GM19372 (cell line): ENCODE results near the gene FAR2.

Experiments used
- ATAC-seq: cut with Tn5 transposase; IDR thresholded peaks from one replicate; pipeline ENCODE4 v1.9.1; 2021; ENCODE audit warnings: mild to moderate bottlenecking, low read depth, moderate library complexity; ENCODE audit not compliant: unreplicated experiment

The FAR2 gene

DNA sequence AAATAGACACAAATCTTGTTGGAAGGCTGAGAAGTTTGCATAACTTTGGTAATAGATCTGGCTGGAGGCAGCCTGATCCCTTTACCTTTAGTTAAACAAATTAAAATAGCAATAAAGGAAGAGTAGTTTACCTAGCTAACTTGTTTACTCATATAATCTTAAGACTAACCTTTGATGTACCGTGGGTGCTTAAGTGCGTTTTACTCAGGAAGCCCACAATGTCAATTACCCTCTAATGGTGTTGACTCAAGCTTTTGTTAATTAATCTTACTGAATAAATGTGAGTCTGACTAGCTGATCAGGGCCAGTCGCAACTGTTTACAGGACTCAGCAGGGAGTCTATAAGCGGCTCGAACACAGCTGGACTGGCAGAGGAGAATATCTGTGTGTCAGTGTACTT, 51.5 kb downstream of the FAR2 start:
- no peak for ATAC-seq

- ATAC-seq, result no peak
Measured at GRCh38 chr12:29201296-29201695, 52.2 kb downstream of the FAR2 start.

DNA sequence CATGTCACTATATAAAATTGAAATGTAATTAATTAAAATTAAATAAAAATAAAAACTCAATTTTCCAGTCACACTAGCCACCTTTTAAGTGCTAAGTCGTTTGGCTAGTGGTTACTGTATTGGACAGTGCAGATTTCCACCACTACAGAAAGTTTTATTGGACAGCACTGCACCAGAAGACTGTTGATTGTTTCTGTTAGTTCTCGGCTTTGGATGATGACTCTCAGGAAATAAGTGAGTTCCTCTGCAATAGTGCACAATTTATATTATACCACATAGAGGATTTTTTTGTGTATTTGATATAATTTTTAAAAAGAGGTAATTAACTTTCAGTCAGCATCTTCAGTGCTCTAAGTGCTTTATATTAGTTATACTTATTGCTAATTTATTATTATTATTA, 52.7 kb downstream of the FAR2 start:
- ATAC-seq, result no peak

- ATAC-seq, result no peak
Measured at GRCh38 chr12:29204521-29204920, 55.4 kb downstream of the FAR2 start.

DNA sequence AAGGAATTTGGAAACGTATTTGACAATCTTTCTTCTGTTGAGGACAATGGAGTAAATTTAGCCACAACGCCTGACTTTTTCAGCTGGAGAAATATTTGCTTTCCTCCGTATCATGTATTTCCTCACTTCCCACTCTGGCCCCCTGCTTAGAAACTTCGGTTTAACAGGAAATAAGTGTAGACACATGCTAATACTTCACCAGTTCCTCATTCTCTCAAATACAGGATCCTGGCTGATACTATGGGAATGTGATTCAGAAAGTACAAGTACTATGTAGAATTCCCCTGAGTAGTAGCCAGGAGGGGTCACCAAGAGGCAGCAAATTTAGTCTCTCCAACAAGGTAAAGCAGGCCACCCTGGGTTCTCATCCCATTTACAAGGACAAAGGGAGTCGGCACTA, 58.0 kb downstream of the FAR2 start:
- ATAC-seq, result no peak

- ATAC-seq, result no peak
Measured at GRCh38 chr12:29208060-29208459, 59.0 kb downstream of the FAR2 start.

DNA sequence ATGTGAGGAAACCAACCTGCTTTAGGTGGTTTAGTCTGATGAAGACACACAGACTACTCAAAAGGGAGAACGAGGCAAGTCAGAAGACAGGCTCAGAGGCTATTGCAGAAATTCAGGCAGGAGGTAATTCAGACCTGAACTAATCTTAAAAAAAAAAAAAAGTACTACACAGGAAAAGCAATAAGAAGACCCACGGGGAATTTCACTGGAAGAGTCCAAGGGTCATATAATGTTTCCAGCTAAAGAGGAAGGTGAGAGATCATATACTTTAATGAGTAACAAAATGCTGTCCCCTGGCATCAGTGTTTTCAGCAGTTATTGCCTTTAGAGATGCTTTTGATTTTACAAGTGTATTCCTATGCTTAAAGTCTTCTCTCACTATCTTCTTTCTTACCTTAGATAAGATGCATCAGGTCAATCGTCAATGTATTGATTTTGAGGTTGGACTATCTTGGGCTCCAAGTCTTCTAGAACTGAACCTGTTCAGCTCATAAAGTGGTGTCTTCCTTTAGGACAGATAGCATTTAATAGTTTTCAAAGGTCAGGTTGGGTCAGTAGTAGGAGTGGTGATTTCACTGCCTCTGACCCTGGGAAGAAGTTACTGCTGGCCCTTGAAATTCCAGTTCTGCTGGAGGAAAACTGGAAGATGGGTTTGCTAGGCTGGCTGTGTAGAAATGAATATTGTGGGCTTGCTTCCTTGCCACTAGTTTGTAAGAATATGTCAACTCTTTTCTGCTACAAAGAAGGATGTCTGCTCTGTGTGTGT, 60.0 kb downstream of the FAR2 start:
- ATAC-seq, result no peak

GRCh38 chr12:29211696-29212095, 62.6 kb downstream of the FAR2 start:
- ATAC-seq, result no peak

DNA sequence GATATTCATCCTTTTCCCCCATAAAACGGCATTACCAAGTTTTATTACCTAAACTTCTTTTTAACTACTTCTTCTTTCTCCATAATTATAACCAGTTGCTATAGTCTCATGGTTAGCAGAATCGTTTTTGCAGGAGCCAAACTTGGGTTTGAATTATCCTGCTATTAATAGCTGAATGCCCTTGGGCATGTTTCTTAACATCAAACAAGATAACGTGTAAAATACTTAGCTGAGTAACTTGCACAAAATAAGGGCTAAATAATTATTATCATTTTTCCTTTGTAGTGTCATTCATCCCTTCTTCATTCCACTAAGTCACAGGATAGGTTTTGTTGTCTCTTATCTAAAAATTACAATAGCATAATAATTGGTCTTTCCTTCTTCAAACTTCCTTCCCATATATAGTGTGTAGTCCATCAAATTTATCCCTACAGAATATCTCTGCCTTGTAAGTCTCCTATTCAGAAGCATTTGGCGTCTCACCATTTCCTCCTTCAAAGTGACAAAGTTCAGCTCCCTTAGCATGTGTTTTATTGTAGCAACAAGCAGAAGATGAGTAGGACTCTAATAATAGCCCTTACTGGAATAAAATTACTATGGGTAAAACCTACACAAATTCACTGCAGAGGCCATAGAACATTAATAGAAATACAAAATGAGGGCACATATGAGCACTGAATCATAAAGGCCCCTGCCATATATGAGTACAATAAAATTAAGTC, 63.8 kb downstream of the FAR2 start:
- ATAC-seq, result no peak

- no peak for ATAC-seq
Measured at GRCh38 chr12:29216266-29216665, 67.2 kb downstream of the FAR2 start.

DNA sequence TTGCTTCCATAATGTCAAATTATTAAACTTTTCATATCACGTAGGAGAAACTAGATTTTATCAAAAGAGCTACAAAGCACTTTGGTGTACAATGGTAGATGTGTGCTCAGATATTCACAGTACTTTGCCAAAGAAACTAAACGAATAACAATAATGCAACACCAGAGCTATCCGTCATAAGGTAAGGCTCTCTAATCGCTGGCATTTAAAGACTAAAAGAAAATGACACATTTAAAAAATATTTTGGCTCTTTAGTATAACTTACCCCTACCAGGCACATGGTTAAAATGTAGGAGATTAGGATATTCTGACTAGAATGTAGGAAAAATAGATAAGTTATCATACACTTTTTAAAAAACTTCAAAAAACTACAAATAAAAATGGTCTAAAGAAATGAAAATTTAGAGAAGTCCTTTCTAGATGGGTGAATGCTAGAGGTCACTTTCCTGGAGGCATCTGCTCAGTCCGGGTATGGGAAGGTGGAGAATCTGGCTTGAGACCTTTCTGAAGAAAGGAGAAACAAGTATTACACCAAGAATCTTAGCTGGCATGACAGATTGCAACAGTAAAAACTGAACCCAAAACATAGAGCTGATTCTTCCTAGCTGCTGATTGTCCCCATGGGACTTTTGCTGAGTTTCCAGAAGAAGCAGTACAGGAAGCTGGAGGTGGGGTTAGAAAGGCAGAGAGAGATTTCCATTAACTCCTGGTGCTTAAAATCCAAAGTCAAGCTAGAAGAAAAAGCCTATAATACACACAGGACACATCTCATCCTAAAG, 67.9 kb downstream of the FAR2 start:
- ATAC-seq, result no peak

DNA sequence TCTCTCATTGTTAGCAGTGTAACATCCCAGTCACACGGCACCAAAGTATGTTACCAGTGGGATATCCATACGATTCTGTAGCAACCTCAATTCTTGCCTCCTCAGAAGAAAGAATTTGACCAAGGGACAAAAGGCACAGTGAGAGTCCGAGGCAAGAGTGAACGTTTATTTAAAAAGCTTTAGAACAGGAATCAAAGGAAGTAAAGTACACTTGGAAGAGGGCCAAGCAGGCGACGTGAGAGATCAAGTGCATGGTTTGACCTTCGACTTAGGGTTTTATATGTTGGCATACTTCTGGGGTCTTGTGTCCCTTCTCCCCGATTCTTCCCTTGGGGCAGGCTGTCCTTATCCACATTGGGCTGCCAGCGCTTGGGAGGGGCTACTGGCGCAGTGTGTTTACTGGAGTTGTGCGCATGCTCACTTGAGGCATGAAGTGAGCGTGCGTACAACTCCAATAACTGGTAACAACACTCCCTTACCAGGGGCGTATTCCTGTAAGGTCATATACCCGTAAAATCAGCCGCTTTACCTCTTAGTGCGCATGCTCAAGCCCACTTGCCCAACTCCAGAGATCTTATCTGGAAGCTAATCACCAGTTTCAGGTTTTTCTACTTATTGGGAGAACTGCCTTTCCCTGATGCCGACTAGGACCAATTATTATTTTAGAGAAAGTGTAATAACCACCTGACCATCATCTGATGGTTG, 71.7 kb downstream of the FAR2 start:
- ATAC-seq, result no peak

- no peak for ATAC-seq
Measured at GRCh38 chr12:29222200-29222599, 73.1 kb downstream of the FAR2 start.

DNA sequence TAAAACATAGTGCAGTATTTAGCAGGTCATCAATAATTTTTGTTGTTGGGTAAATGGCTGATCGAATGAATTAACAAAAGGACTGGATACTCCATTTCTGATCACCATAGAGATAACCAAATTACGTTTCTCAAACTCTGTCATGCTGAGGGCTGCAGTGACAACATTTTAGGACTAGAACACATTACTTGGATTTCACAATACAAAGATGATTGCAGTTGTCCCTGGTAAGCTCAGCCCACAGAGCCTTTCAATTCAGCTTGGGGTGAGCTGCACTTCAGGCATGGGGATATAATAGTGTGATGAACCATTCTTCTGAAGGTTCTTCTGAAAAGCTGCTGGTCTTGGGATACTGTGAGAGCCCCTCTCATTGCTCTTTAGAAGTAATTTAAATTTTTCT, 74.3 kb downstream of the FAR2 start:
- no peak for ATAC-seq

GRCh38 chr12:29223956-29224543, 75.0 kb downstream of the FAR2 start:
- ATAC-seq, result no peak

DNA sequence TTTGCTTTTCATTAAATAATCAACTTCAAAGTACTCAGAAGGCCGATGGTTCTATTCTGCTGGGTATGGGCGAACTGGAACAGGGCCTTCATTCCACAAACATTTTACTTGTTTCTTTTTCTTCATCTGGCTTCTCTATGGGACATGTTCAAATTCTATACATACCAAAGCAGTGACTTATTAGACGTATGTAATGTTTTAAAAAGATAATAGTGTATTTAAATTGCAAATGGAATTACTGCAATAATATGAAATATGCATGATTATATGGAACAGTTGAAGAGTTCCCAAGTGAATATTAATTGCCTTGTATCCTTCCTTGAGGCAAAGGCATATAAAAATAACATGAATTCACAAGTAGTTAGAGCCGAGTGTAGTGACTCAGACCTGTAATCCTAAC, 75.5 kb downstream of the FAR2 start:
- no peak for ATAC-seq

GRCh38 chr12:29225834-29226233, 76.8 kb downstream of the FAR2 start:
- ATAC-seq, result no peak

GRCh38 chr12:29226616-29227015, 77.5 kb downstream of the FAR2 start:
- no peak for ATAC-seq

GRCh38 chr12:29228474-29229157, 79.5 kb downstream of the FAR2 start:
- ATAC-seq, result no peak

DNA sequence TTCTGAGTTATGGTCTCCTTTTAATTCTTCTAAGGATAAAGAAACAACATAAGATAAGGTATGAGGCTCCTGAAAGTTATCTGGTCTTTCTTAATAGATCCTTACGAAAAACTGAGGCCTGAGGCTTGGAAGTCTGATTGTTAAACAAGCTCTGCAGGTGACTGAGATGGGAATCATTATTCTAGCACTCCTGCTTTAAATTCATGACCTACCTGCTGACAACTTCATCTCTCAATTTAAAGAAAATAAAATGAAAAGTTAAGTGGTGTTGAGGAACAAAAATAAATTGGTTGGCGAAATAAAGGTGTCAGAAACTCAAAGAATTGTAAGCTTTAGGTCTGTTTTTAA, 80.1 kb downstream of the FAR2 start:
- ATAC-seq, result no peak
